GM12878 (cell line): ENCODE measurements around the gene PDGFA. TPM values are rescaled to one million over a fixed set of nuclear protein-coding genes. Genes with fewer than 3 reads are reported as not detected.

Experiments used
- ATAC-seq: fragments of 200-7000 bp; cut with Tn5 transposase; 3 replicates; pipeline ENCODE4 v1.9.1; 2020; ENCODE audit warnings: mild to moderate bottlenecking, moderate library complexity
- BruUV-seq: library from RNA; stranded (reverse); fragments of 400-500 nt; replicated peaks from 2 replicates; lab custom pipeline; 2021; lab: Mats Ljungman, UMichigan
- CTCF ChIA-PET: fragments of 300-600 bp; sonication (Branson Sonifier 250); formaldehyde crosslinking; extraction: SDS; loops from one replicate; lab custom pipeline; 2021; ENCODE audit warnings: inconsistent platforms; lab: Yijun Ruan, JAX
- POLR2A ChIA-PET: fragments of 350-600 bp; formaldehyde crosslinking; extraction: SDS; loops from one replicate; lab custom pipeline; 2021; ENCODE audit warnings: inconsistent platforms; lab: Charles Lee
- RAD21 ChIA-PET: fragments of 300-600 bp; sonication (Branson Sonifier 250); formaldehyde crosslinking; loops from one replicate; lab custom pipeline; 2023; ENCODE audit warnings: antibody characterized with exemption; ENCODE audit not compliant: unreplicated experiment; lab: Charles Lee
- SMC1A ChIA-PET: fragments of 300-600 bp; sonication (Branson Sonifier 250); formaldehyde crosslinking; loops from one replicate; lab custom pipeline; 2023; ENCODE audit not compliant: unreplicated experiment, uncharacterized antibody; lab: Charles Lee
- DNase-seq: peaks from one replicate; pipeline ENCODE4 v3.0.0-alpha.2; 2011; ENCODE audit warnings: low read depth, low spot score
- FAIRE-seq: peaks from 3 replicates; lab custom pipeline; 2011; peaks lifted over from hg19 to GRCh38; lab: Jason Lieb, UNC
- H2AFZ ChIP-seq: 2 replicates; pipeline ENCODE4 v1.6.0; 2011; ENCODE audit warnings: low read depth, low read length, control low read depth; ENCODE audit not compliant: control insufficient read depth
- H3K27ac ChIP-seq: 2 replicates; pipeline ENCODE4 v1.5.1; 2011; ENCODE audit warnings: control low read depth; ENCODE audit not compliant: control insufficient read depth, insufficient read depth
- H3K27me3 ChIP-seq, 2 experiments: replicated peaks in 1 of 2; 2 replicates each; pipeline versions ENCODE4 v1.6.0 to v1.6.1; 2011; ENCODE audit warnings: low read length in 1 of 2; ENCODE audit not compliant: control insufficient read depth in 2 of 2, insufficient read depth in 2 of 2
- H3K36me3 ChIP-seq, 2 experiments: 2 replicates each; pipeline ENCODE4 v1.5.1; 2011; ENCODE audit warnings: low read length in 1 of 2; ENCODE audit not compliant: control insufficient read depth in 2 of 2, insufficient read depth in 2 of 2
- H3K4me1 ChIP-seq: 2 replicates; pipeline ENCODE4 v1.6.1; 2011; ENCODE audit warnings: mild to moderate bottlenecking, low read length, moderate library complexity, mixed read lengths; ENCODE audit not compliant: control insufficient read depth, insufficient read depth
- H3K4me2 ChIP-seq: 2 replicates; pipeline ENCODE4 v1.6.0; 2011; ENCODE audit warnings: control low read depth; ENCODE audit not compliant: control insufficient read depth, insufficient read depth
- H3K4me3 ChIP-seq: fragments of 200-600 bp; sonication (generic); 2 replicates; pipeline ENCODE4 v1.5.1; 2016
- H3K79me2 ChIP-seq: 2 replicates; pipeline ENCODE4 v1.6.0; 2011; ENCODE audit warnings: low read length; ENCODE audit not compliant: control insufficient read depth, insufficient read depth
- H3K9ac ChIP-seq: 2 replicates; pipeline ENCODE4 v1.8.0; 2011; ENCODE audit warnings: low read length, control low read depth, mixed read lengths; ENCODE audit not compliant: control insufficient read depth, insufficient read depth
- H3K9me3 ChIP-seq: replicated peaks from 3 replicates; pipeline ENCODE4 v1.5.1; 2011; ENCODE audit warnings: mild to moderate bottlenecking, low read length; ENCODE audit not compliant: control insufficient read depth, insufficient read depth
- H4K20me1 ChIP-seq: 2 replicates; pipeline ENCODE4 v1.6.0; 2011; ENCODE audit not compliant: control insufficient read depth, insufficient read depth
- BCL11A ChIP-seq: IDR thresholded peaks from 2 replicates; pipeline ENCODE4 v1.6.1; 2011; ENCODE audit warnings: low read depth, low read length
- BMI1 ChIP-seq: fragments of 450-650 bp; IDR thresholded peaks from 2 replicates; pipeline ENCODE4 v1.6.1; 2016; ENCODE audit warnings: mild to moderate bottlenecking, moderate library complexity, borderline replicate concordance
- DPF2 ChIP-seq: fragments of 450-650 bp; IDR thresholded peaks from 2 replicates; pipeline ENCODE4 v1.6.1; 2017; ENCODE audit warnings: mild to moderate bottlenecking
- FOS ChIP-seq: IDR thresholded peaks from 3 replicates; pipeline ENCODE4 v1.6.1; 2011; ENCODE audit warnings: borderline replicate concordance; ENCODE audit not compliant: insufficient read length; ENCODE audit errors: extremely low read depth
- IKZF2 ChIP-seq, 2 experiments: fragments of 450-650 bp; IDR thresholded peaks; 2 replicates each; pipeline ENCODE4 v1.6.1; 2017; ENCODE audit warnings: mild to moderate bottlenecking in 2 of 2, moderate library complexity in 2 of 2
- MAX ChIP-seq: IDR thresholded peaks from 2 replicates; pipeline ENCODE4 v1.6.1; 2012; ENCODE audit warnings: low read depth, low read length, improper control_type of control experiment
- MTA2 ChIP-seq: fragments of 450-650 bp; IDR thresholded peaks from 2 replicates; pipeline ENCODE4 v1.6.1; 2016; ENCODE audit warnings: low read depth, mild to moderate bottlenecking, moderate library complexity
- MXI1 ChIP-seq: fragments of 150-350 bp; IDR thresholded peaks from 2 replicates; pipeline ENCODE4 v1.6.1; 2011; ENCODE audit warnings: low read depth, mild to moderate bottlenecking, inconsistent platforms, low read length, improper control_type of control experiment
- RBBP5 ChIP-seq: fragments of 200-600 bp; sonication (generic); conservative IDR thresholded peaks from 2 replicates; pipeline ENCODE4 v1.6.1; 2016
- RUNX3 ChIP-seq: IDR thresholded peaks from 2 replicates; pipeline ENCODE4 v1.6.1; 2012; ENCODE audit warnings: low read length, inconsistent platforms
- SP1 ChIP-seq: IDR thresholded peaks from one replicate; pipeline ENCODE4 v1.6.1; 2011; ENCODE audit warnings: low read depth, low read length
- TCF3 ChIP-seq: IDR thresholded peaks from 2 replicates; pipeline ENCODE4 v1.6.1; 2012; ENCODE audit warnings: low read depth, mild to moderate bottlenecking, low read length, borderline replicate concordance; ENCODE audit not compliant: insufficient read depth
- ZBED1 ChIP-seq: IDR thresholded peaks from 2 replicates; pipeline ENCODE4 v1.6.1; 2016; ENCODE audit warnings: borderline replicate concordance
- WGBS: methylation state at CpG from one replicate; pipeline ENCODE4 v1.1.6; 2016; ENCODE audit warnings: low lambda C conversion rate; ENCODE audit not compliant: insufficient replicate concordance, insufficient coverage; ENCODE audit errors: missing lambda C conversion rate; 5-methylcytosine and 5-hydroxymethylcytosine counted together
- in situ Hi-C: fragments of 300-500 bp; cut with MboI; formaldehyde crosslinking; loops from 9 replicates; pipeline ENCODE4 v1.14.3; 2018; ENCODE audit warnings: mixed read lengths
- intact Hi-C: fragments of 100-400 bp; cut with micrococcal nuclease; formaldehyde crosslinking; loops from one replicate; pipeline ENCODE4 v1.14.2; 2022; ENCODE audit not compliant: unreplicated experiment
- polyA plus RNA-seq, 11 experiments: library from polyadenylated mRNA; depleted of rRNA in 4 of 11; unstranded in 6 of 11; stranded (reverse) in 5 of 11; fragments of >200 nt; fragmentation: Nextera tagmentation in 4 of 11; fragmentation: Illumina TruSeq in 1 of 11; extraction: Ambion mirVana in 4 of 11; extraction: Trizol in 1 of 11; gene quantifications; 1 replicate in 1 of 11; 2 replicates in 10 of 11; pipeline versions ENCODE4 v1.2.1 to v1.2.3, GENCODE V29; 2011 to 2016; ENCODE audit warnings: inconsistent platforms in 2 of 11, missing spikeins in 2 of 11, low read depth in 1 of 11
- total RNA-seq, 4 experiments: library from RNA; depleted of rRNA in 3 of 4; stranded (reverse); fragments of >200 nt in 3 of 4; fragmentation: Illumina TruSeq in 1 of 4; extraction: Trizol in 1 of 4; gene quantifications; 2 replicates each; pipeline versions ENCODE4 v1.2.1 to v1.2.3, GENCODE V29; 2013 to 2021
- TF ChIP-seq, protein P1 (sequence below): IDR thresholded peaks from 2 replicates; pipeline ENCODE4 v1.6.1; 2012; ENCODE audit warnings: low read depth, low read length, improper control_type of control experiment

The PDGFA gene
- total and polyA plus RNA-seq, 10 of the 15 experiments (the other 5 are each of a cell fraction or from before 2014, with no cell fraction given) = 2.5 to 10.0 (median 5.6) TPM

GRCh38 chr7:512146-512510, 7.5 kb downstream of the PDGFA start:
- ATAC-seq = no peak
- DNase-seq = no peak
- no peaks in the 10 kb centered on the region for H4K20me1 ChIP-seq
- ChIA-PET POLR2A (no interaction called here), CTCF (no interaction called here), RAD21 (no interaction called here), SMC1A (no interaction called here)
- intact Hi-C loops (no loop called here), in situ Hi-C loops (no loop called here)
- H3K36me3 ChIP-seq = no peaks in the 10 kb centered on the region; a peak in 2 of 4 replicates
- no peak for FAIRE-seq
- H3K9me3 ChIP-seq = no peaks in the 10 kb centered on the region
- no peak overlapping the region for H3K4me2 ChIP-seq
- no peaks in the 10 kb centered on the region for H3K4me1 ChIP-seq
- H3K79me2 ChIP-seq = no peaks in the 10 kb centered on the region
- no peak overlapping the region for H3K9ac ChIP-seq
- H3K27ac ChIP-seq = no peak overlapping the region
- H2AFZ ChIP-seq = no peak overlapping the region
- TF ChIP-seq, protein P1, sequence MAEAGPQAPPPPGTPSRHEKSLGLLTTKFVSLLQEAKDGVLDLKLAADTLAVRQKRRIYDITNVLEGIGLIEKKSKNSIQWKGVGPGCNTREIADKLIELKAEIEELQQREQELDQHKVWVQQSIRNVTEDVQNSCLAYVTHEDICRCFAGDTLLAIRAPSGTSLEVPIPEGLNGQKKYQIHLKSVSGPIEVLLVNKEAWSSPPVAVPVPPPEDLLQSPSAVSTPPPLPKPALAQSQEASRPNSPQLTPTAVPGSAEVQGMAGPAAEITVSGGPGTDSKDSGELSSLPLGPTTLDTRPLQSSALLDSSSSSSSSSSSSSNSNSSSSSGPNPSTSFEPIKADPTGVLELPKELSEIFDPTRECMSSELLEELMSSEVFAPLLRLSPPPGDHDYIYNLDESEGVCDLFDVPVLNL = no peak
- BruUV-seq = no TSS peak
- no peak overlapping the region for H3K4me3 ChIP-seq
- 100% methylated on average over 6 of the region's 19 CpGs for WGBS
- no peaks in the 10 kb centered on the region for H3K27me3 ChIP-seq

DNA sequence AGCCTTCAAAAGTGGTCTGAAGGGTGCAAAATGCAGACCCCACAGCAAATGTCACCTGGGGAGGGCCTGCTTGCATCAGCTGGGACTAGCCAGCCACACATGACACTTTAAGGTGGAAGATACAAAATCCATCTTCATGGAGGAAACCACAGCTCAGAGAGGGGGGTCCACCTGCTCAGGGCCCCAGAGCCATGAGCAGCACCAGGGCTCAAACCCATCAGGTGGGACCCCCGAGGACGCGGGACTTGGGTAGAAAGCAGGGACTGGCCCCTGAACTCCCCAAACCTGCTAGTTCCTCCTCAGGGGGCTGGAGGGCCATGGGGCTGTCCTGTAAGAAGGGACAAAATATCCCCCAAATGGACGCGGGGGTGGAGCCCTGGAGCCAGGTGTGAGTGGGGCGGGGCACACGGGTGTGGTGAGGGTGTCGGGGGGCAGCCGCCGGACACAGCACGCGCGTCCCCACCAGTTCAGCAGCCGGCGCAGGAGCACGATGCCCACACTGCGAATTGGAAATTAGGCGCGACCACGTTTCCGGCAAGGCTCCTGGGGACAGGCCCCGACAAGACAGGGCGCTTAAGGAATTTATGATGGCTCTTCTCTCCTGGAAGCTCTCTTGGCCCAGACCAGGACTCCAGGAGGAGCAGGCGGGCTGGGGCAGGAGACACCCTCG, 8.0 kb downstream of the PDGFA start:
- H3K36me3 ChIP-seq = no peaks in the 10 kb centered on the region; a peak in 2 of 4 replicates
- H2AFZ ChIP-seq = no peak overlapping the region
- POLR2A ChIA-PET = interaction anchor here (0.6 kb wide), 1 partner anchor 14 kb away, joined by 3 read pairs; no protein-coding TSS in a partner anchor
- DNase-seq (no peak), ATAC-seq (no peak), FAIRE-seq (no peak)
- SMC1A ChIA-PET = no interaction called here
- no peak overlapping the region for H3K27ac ChIP-seq
- H3K79me2 ChIP-seq = no peaks in the 10 kb centered on the region
- 90% methylated on average over 24 of the region's 25 CpGs for WGBS
- H3K4me3 ChIP-seq = no peak overlapping the region
- CTCF ChIA-PET = no interaction called here
- RAD21 ChIA-PET = no interaction called here
- no peaks in the 10 kb centered on the region for H3K27me3 ChIP-seq
- H4K20me1 ChIP-seq = no peaks in the 10 kb centered on the region
- no peak overlapping the region for H3K9ac ChIP-seq
- TF ChIP-seq BCL11A (no peak), SP1 (no peak), TCF3 (no peak), IKZF2 (IDR thresholded peaks at IDR 0.05) (no peak), RUNX3 (no peak), RBBP5 (no peak), BMI1 (no peak), MTA2 (no peak), DPF2 (no peak), MAX (no peak), FOS (no peak), ZBED1 (no peak), MXI1 (no peak)
- H3K4me2 ChIP-seq = no peak overlapping the region
- no peaks in the 10 kb centered on the region for H3K4me1 ChIP-seq
- intact Hi-C loops = no loop called here
- no peaks in the 10 kb centered on the region for H3K9me3 ChIP-seq
- in situ Hi-C loops = no loop called here
- BruUV-seq = no TSS peak
